ENCODE measurements around the gene AGBL4.

Gene AGBL4

DNA sequence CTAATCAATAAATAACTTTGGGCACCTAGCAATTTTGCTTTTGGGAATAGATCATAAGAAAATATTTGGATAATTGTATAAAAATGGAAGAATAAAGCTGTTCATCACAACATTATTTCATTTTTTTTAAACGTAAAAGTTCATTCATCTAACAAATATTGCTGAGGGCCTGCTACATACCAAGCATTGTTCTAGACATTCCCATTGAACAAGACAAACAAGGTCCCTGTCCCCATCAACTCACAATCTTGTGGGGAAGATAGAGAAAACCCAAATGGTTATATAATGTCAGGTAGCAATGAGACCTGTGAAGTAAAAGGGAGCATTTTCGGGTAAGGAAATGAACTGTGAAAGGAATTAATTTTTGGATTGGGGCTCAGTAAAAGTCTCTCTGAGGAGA lies 1193.0 kb downstream of the AGBL4 start:
- DNase-seq (ENCODE audit: low spot score) = no peak

DNA sequence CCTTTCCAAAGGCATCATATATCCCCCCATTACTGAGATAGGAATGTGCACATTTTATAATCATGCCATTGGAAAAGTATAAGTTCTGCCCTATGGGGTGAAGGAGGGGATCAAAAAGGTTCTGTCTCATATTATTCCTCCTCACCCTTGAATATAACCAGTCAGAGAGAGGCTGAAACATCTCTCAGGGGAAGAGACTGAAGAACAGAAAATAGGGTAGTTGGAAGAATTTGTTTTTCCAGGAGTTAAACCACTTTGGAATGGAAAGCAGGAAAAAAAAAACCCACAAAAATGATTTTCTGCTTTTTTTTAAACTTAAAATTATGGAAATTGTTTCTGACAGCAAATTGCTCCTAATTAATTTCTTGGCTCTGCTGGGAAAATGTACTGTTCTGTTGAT lies 1194.3 kb downstream of the AGBL4 start:
- no peak for DNase-seq (ENCODE audit: low spot score)

- DNase-seq (ENCODE audit: low spot score) = peak; percentile 95
These were observed 1200.6 kb downstream of the AGBL4 start for GRCh38 chr1:48823168-48823567.

GRCh38 chr1:48820491-48820890 lies 1203.3 kb downstream of the AGBL4 start:
- DNase-seq (ENCODE audit: low spot score) = no peak

GRCh38 chr1:48817505-48818114 lies 1206.1 kb downstream of the AGBL4 start:
- peak; percentile 68 for DNase-seq (ENCODE audit: low spot score)

- DNase-seq (ENCODE audit: low spot score) = no peak
These were observed 1213.0 kb downstream of the AGBL4 start for GRCh38 chr1:48810740-48811139.

- DNase-seq (ENCODE audit: low spot score) = no peak
These were observed 1215.3 kb downstream of the AGBL4 start for GRCh38 chr1:48808496-48808895.

DNA sequence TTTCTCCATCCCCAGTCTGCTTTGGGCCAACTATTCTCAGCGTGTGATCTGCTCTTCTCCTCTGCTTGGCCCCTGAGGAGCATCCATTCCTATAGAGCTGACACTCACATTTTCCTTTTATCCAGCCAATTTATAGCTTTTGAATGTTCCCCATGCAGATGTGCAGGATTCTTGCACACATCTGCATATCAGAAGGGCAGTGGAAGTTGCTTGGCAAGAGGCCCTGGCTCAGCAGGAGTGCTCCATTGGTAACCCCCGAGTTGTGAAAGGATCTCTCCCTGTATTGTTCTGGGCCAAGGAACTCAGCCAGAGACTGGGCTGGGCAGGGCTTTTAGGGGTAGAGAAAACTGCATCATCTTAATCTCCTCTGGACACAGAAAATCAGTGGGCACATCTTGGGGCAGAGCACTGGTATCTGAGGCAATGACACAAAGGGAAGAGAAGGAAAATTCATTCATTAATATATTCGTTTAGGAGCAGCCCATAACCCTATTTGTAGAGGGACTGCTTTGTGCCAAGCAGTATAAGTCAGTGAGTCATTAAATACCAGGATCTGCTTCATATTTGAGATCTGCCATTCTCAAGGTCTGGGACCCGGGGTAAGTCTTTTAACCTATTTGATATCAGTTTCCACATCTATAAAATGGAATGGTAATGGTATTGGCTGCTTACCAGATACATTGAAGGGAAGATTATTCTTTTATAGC lies 1216.0 kb downstream of the AGBL4 start:
- DNase-seq (ENCODE audit: low spot score) = no peak

- DNase-seq (ENCODE audit: low spot score) = no peak
These were observed 1220.3 kb downstream of the AGBL4 start for GRCh38 chr1:48803474-48803873.

GRCh38 chr1:48794816-48795215 lies 1228.9 kb downstream of the AGBL4 start:
- peak; percentile 39 for DNase-seq (ENCODE audit: low spot score)

DNA sequence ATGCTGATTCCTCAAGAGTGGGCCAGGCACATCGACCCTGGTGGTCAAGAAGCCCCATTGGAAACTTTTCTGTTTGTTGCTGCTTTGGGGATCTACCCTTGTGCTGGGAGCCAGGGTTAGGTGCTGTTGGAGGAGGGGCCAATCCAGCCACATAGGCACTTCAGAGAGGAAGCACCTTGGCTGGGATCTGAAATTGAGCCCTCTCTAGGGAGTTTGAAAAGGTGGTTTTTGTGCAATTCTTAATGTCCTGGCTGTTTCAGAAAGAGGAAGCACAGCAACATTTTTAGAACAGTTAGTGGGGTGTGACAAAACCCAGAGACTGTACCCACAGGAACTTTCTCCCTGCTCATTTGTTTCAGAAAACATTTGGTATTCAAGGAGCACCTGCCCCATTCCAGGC lies 1229.9 kb downstream of the AGBL4 start:
- DNase-seq (ENCODE audit: low spot score) = no peak

- no peak for DNase-seq (ENCODE audit: low spot score)
These were observed 1230.8 kb downstream of the AGBL4 start for GRCh38 chr1:48792961-48793360.

DNA sequence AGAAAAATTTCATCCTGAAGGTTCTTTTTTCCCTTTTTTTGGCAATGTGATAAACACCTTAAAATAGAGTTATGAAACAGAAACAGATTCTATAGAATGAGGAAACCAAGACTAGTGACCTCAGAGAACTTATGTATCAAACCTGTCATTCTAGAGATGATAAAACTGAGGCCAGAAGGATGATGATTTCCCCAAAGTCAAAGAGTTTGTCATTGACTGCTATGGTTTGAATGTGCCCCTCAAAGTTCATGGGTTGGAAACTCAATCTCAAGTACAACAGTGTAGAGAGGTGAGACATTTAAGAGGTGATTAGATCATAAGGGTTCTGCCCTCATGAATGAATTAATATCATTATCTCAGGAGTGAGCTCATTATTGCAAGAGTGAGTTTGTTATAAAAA lies 1233.4 kb downstream of the AGBL4 start:
- DNase-seq (ENCODE audit: low spot score) = no peak

GRCh38 chr1:48789903-48790302 lies 1233.9 kb downstream of the AGBL4 start:
- no peak for DNase-seq (ENCODE audit: low spot score)

GRCh38 chr1:48785869-48786268 lies 1237.9 kb downstream of the AGBL4 start:
- DNase-seq (ENCODE audit: low spot score) = no peak

DNA sequence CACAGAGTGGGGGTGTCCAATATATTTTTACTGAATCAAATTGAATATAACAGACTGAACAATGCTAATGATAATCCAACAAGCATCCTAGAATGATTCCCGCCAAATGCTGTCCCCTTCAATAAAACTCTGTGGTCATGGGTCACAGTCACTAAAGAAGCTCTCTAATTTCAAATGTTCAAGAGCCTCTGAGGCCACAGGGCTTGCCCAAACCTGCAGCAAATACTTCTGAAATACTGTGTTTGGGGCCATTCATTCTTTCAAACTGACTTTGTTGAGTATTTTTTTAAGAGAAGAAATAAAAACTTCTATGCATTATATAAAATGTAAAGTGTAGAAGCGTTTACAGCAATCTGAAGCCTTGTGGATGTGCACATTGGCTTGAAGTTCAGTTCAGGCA lies 1239.5 kb downstream of the AGBL4 start:
- no peak for DNase-seq (ENCODE audit: low spot score)

DNA sequence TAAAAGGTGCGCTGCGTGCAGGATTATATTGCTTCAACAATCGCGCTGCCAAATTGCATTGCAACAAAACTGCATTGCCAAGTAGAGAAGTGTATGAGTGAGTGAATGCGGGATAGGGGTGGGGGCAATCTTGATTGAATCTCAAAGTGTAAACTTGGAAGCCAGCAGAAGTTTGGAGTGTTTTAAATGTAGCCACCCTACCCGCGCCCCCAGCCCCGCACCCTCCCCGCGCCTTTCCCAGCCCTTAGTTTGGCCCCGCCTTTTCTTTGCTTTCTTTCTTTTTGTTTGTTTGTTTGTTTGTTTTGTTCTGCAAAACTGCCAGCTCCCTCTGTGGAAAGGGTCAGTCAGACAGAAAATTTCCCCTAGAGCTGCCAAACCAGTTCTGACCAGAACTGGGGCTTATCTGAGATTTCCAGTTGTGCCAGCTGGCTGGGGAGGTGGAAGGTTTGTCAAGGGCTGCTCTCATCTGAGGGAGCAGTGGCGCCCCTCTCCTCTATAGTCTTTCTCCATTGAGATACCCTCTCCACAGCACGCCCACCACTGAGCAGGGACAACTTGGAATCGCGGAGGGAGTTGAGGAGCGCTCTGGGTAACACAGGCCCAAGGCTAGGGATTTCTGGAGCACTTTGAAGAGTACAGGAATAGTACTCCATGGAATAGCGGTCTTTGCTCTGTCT lies 1246.4 kb downstream of the AGBL4 start:
- no peak for DNase-seq (ENCODE audit: low spot score)

DNA sequence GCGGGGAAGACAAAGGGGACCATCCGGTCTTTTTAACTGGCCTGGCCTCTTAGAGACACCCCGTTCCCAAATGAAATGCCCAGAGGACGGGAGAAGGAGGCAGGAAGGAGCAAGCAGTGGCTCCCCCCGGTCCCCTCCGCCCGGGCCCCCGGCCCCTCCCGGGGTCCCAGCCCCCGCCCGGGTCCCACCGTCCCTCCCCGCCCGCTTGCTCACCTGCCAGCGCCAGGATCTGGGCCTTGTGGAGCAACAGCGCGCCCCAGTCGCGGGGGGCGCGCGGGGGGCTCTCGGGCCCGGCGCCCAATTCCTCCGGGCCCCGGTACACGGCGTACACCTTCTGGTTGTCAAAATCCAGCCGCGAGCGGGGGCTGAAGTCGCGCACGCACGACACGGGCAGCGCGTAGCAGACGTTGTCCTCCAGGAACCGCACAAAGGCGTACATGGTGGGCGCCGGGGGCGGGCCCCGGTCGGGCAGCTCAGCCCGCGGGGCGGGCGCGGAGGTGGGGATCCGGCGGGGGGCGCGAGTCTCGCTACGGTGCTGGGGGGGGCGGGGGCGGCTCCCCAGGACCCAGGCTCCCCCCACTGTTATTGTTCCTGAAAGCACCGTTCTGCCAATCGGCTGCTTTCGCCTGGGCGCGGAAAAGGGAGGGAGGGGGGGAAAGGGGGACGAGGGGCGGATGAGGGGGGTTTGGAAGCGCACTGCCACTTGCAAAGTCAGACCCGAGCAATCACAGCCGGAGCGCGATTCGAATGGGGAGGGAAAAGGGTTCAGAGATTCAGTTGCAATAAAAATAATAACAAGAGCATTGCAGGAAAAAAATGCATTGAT lies 1247.1 kb downstream of the AGBL4 start, which contains the start of gene BEND5:
Gene BEND5, minus strand, starts transcription at position 499 of the 826 bp plus-strand sequence. Its CDS starts 60 bp downstream, at position 439.
- peak; percentile 45 for DNase-seq (ENCODE audit: low spot score)

DNA sequence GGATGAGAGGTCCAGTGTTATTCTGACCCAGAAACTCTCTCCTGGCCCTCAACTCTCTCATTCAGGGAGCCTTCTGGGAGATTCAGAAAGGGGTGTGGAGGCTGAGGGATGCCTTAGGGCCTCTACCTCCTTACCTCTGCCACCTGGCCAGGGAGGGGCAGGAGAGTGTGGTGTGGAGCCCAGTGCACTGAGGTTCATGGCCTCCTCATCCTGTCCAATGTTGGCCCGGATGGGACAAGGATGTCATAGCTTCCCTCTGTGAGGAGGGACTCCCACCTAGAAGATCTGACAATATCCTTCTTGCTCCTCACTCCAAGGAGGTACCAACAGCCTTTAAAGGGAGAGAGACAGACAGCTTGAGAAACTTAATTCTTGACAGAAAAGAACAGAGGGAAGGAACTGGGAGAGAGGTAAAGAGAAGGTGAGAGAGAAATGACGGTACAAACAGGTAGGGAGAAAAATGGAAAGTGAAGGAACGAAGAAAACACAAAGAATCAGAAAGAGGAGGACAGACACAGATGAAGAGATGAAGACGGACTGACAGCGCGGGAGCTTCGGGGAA lies 1247.8 kb downstream of the AGBL4 start:
- DNase-seq (ENCODE audit: low spot score) = no peak

DNA sequence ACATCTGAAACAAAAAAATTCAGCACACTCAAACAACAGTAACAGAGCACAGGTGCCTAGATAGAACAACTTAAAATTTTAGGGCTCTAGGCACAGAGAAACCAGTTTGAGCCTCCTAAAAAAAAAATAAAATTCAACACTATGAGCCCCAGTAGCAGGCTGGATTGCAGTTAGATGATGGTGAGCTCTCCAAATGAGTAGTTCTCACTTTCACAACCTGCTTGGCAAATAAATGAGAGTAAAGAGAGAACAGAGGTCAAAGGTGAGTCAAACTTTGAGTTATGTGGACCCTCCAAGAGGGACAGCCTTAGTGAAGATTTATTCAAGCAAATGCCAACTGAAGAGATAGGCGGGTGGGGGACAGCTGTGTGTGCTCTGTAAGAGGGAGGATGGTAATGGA lies 1250.6 kb downstream of the AGBL4 start:
- DNase-seq (ENCODE audit: low spot score) = no peak

- DNase-seq (ENCODE audit: low spot score) = peak; percentile 39
These were observed 1251.5 kb downstream of the AGBL4 start for GRCh38 chr1:48772211-48772610.

GRCh38 chr1:48771561-48771960 lies 1252.2 kb downstream of the AGBL4 start:
- no peak for DNase-seq (ENCODE audit: low spot score)
